HCT116 (cell line): ENCODE data around the gene ENOX1. TPM values are rescaled to one million over a fixed set of nuclear protein-coding genes. Genes with fewer than 3 reads are reported as not detected.

Experiments
- ATAC-seq: fragments of 200-7000 bp; cut with Tn5 transposase; 2 replicates; pipeline ENCODE4 v1.9.1; 2020; ENCODE audit warnings: mild to moderate bottlenecking, moderate library complexity
- BruUV-seq: library from RNA; stranded (reverse); fragments of 400-500 nt; replicated peaks from 2 replicates; lab custom pipeline; 2021; lab: Mats Ljungman, UMichigan
- CTCF ChIA-PET: fragments of 300-600 bp; sonication (Branson Sonifier 250); formaldehyde crosslinking; loops from one replicate; lab custom pipeline; 2021; ENCODE audit warnings: antibody characterized with exemption; lab: Charles Lee
- POLR2A ChIA-PET: fragments of 300-600, 350-600 bp; sonication (Branson Sonifier 250); formaldehyde crosslinking; loops from one replicate; lab custom pipeline; 2021; ENCODE audit warnings: antibody characterized with exemption; lab: Charles Lee
- RAD21 ChIA-PET, 2 experiments: fragments of 300-600 bp; sonication (Branson Sonifier 250); formaldehyde crosslinking; loops; one replicate each; lab custom pipeline; 2023; ENCODE audit warnings: low total read pairs in 2 of 2; ENCODE audit not compliant: uncharacterized antibody in 2 of 2, unreplicated experiment in 2 of 2, low non-redundant PET in 1 of 2; lab: Charles Lee
- DNase-seq: peaks from one replicate; pipeline ENCODE4 v3.0.0-alpha.2; 2010; ENCODE audit warnings: low read depth, low spot score
- H2AFZ ChIP-seq: fragments of 200-600 bp; shearing (Covaris generic), sonication (generic); 2 replicates; pipeline ENCODE4 v1.6.1; 2017; ENCODE audit warnings: low read depth, mixed run types, mixed read lengths, antibody characterized with exemption, low read length; ENCODE audit not compliant: poor library complexity, severe bottlenecking
- H3K27ac ChIP-seq: 2 replicates; pipeline ENCODE4 v1.5.1; 2012; ENCODE audit warnings: low read depth, low read length
- H3K27me3 ChIP-seq: fragments of 200-600 bp; sonication (generic); 2 replicates; pipeline ENCODE4 v1.6.1; 2016; ENCODE audit warnings: mixed run types, low read length, mixed read lengths; ENCODE audit not compliant: insufficient read depth
- H3K36me3 ChIP-seq, 2 experiments: fragments of 200-500 bp in 1 of 2; fragments of 200-600 bp in 1 of 2; sonication (Bioruptor generic) in 1 of 2; sonication (generic) in 1 of 2; 2 replicates each; pipeline versions ENCODE4 v1.5.1 to v1.6.1; 2014 to 2016; ENCODE audit warnings: low read length in 2 of 2, inconsistent platforms in 1 of 2, mixed read lengths in 1 of 2, mixed run types in 1 of 2; ENCODE audit not compliant: insufficient read depth in 2 of 2, control insufficient read depth in 1 of 2
- H3K4me1 ChIP-seq, 2 experiments: fragments of 200-600 bp in 1 of 2; sonication (generic) in 1 of 2; 2 replicates each; pipeline versions ENCODE4 v1.5.1 to v1.6.1; 2012 to 2017; ENCODE audit warnings: low read length in 2 of 2, inconsistent platforms in 1 of 2, mild to moderate bottlenecking in 1 of 2, mixed read lengths in 1 of 2, mixed run types in 1 of 2, moderate library complexity in 1 of 2; ENCODE audit not compliant: insufficient read depth in 2 of 2, control insufficient read depth in 1 of 2
- H3K4me2 ChIP-seq: fragments of 200-600 bp; sonication (generic); 2 replicates; pipeline ENCODE4 v1.6.1; 2017; ENCODE audit warnings: mixed run types, low read length, mixed read lengths
- H3K4me3 ChIP-seq, 2 experiments: fragments of 200-600 bp in 1 of 2; sonication (generic) in 1 of 2; replicated peaks in 1 of 2; 2 replicates each; pipeline ENCODE4 v1.5.1; 2011 to 2016; ENCODE audit warnings: low read length in 2 of 2, control low read depth in 1 of 2, low read depth in 1 of 2, mild to moderate bottlenecking in 1 of 2, mixed read lengths in 1 of 2, mixed run types in 1 of 2
- H3K79me2 ChIP-seq: fragments of 200-600 bp; sonication (generic); 2 replicates; pipeline ENCODE4 v1.6.1; 2017; ENCODE audit warnings: mild to moderate bottlenecking, mixed run types, low read length, moderate library complexity, mixed read lengths; ENCODE audit not compliant: insufficient read depth
- H3K9ac ChIP-seq: fragments of 200-600 bp; sonication (generic); 2 replicates; pipeline ENCODE4 v1.6.1; 2016; ENCODE audit warnings: low read length, mixed read lengths
- H3K9me2 ChIP-seq: fragments of 200-600 bp; sonication (generic), shearing (Covaris generic); 2 replicates; pipeline ENCODE4 v1.6.1; 2017; ENCODE audit warnings: mixed run types, mild to moderate bottlenecking, moderate library complexity; ENCODE audit not compliant: insufficient read depth
- H3K9me3 ChIP-seq, 2 experiments: fragments of 200-500 bp in 1 of 2; fragments of 200-600 bp in 1 of 2; sonication (Bioruptor generic) in 1 of 2; sonication (generic) in 1 of 2; 2 replicates each; pipeline ENCODE4 v1.6.1; 2014 to 2017; ENCODE audit warnings: low read length in 2 of 2, mixed read lengths in 2 of 2, inconsistent platforms in 1 of 2, low read depth in 1 of 2, mild to moderate bottlenecking in 1 of 2, mixed run types in 1 of 2, moderate library complexity in 1 of 2; ENCODE audit not compliant: control insufficient read depth in 1 of 2, insufficient read depth in 1 of 2
- H4K20me1 ChIP-seq: fragments of 200-600 bp; sonication (generic), shearing (Covaris generic); 2 replicates; pipeline ENCODE4 v1.6.1; 2017; ENCODE audit warnings: mixed run types, mild to moderate bottlenecking, moderate library complexity; ENCODE audit not compliant: insufficient read depth
- EGR1 ChIP-seq: IDR thresholded peaks from 2 replicates; pipeline ENCODE4 v1.6.1; 2012; ENCODE audit warnings: low read depth
- FOSL1 ChIP-seq: IDR thresholded peaks from 2 replicates; pipeline ENCODE4 v1.6.1; 2012; ENCODE audit warnings: low read depth
- POLR2A ChIP-seq: IDR thresholded peaks from 2 replicates; pipeline ENCODE4 v1.7.0; 2011; ENCODE audit warnings: borderline replicate concordance; ENCODE audit not compliant: insufficient read depth, insufficient read length; ENCODE audit errors: extremely low read depth
- RAD21 ChIP-seq: IDR thresholded peaks from 2 replicates; pipeline ENCODE4 v1.6.1; 2012; ENCODE audit warnings: low read depth, mild to moderate bottlenecking
- REST ChIP-seq: IDR thresholded peaks from 2 replicates; pipeline ENCODE4 v1.6.1; 2012; ENCODE audit warnings: low read depth
- SIN3A ChIP-seq: IDR thresholded peaks from 2 replicates; pipeline ENCODE4 v1.6.1; 2012; ENCODE audit warnings: low read depth
- SRF ChIP-seq: IDR thresholded peaks from 2 replicates; pipeline ENCODE4 v1.6.1; 2012; ENCODE audit warnings: low read depth
- TCF7L2 ChIP-seq: IDR thresholded peaks from 2 replicates; pipeline ENCODE4 v1.7.0; 2011; ENCODE audit warnings: borderline replicate concordance, inconsistent platforms; ENCODE audit not compliant: insufficient read depth, insufficient read length; ENCODE audit errors: extremely low read depth
- YY1 ChIP-seq: IDR thresholded peaks from 2 replicates; pipeline ENCODE4 v1.6.1; 2011; ENCODE audit warnings: low read length, low read depth, moderate library complexity, mild to moderate bottlenecking; ENCODE audit not compliant: insufficient replicate concordance; ENCODE audit errors: extremely low read depth
- ZBTB33 ChIP-seq: IDR thresholded peaks from 2 replicates; pipeline ENCODE4 v1.6.1; 2011; ENCODE audit warnings: mild to moderate bottlenecking, low read length, moderate library complexity; ENCODE audit not compliant: insufficient replicate concordance; ENCODE audit errors: extremely low read depth
- intact Hi-C: fragments of 100-400 bp; cut with micrococcal nuclease; formaldehyde crosslinking; loops from 2 replicates; pipeline ENCODE4 v1.10.0; 2022
- total RNA-seq: library from RNA; stranded (reverse); gene quantifications from one replicate; pipeline ENCODE4 v1.2.1, GENCODE V29; 2021; ENCODE audit not compliant: unreplicated experiment
- TF ChIP-seq, protein P1 (sequence below): IDR thresholded peaks from 2 replicates; pipeline ENCODE4 v1.6.1; 2012

The ENOX1 gene
- total RNA-seq, 1 experiment from 2014 or later: 4.5 TPM

GRCh38 chr13:43200307-43200706 is 586.5 kb downstream of the ENOX1 start:
- no peak overlapping the region for H2AFZ ChIP-seq
- H3K4me3 ChIP-seq: no peak overlapping the region
- no TSS peak for BruUV-seq
- DNase-seq (no peak), ATAC-seq (no peak)
- no peak overlapping the region for H3K27ac ChIP-seq
- RAD21 ChIA-PET: no interaction called here
- POLR2A ChIA-PET: no interaction called here
- CTCF ChIA-PET: no interaction called here
- no peak overlapping the region for H3K9ac ChIP-seq
- no peaks in the 10 kb centered on the region for H4K20me1 ChIP-seq
- no peaks in the 10 kb centered on the region for H3K79me2 ChIP-seq
- TF ChIP-seq FOSL1: no peak
- TF ChIP-seq EGR1: no peak
- no peak for TF ChIP-seq RAD21
- no peak for TF ChIP-seq SIN3A
- TF ChIP-seq TCF7L2: no peak
- TF ChIP-seq YY1: no peak
- TF ChIP-seq SRF: no peak
- TF ChIP-seq POLR2A: no peak
- no peak for TF ChIP-seq ZBTB33
- TF ChIP-seq REST: no peak
- TF ChIP-seq, protein P1, sequence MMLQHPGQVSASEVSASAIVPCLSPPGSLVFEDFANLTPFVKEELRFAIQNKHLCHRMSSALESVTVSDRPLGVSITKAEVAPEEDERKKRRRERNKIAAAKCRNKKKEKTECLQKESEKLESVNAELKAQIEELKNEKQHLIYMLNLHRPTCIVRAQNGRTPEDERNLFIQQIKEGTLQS: no peak
- H3K36me3 ChIP-seq: no peaks in the 10 kb centered on the region
- intact Hi-C loops: no loop called here
- H3K27me3 ChIP-seq: no peaks in the 10 kb centered on the region
- H3K4me1 ChIP-seq: no peaks in the 10 kb centered on the region
- H3K4me2 ChIP-seq: no peak overlapping the region
- no peaks in the 10 kb centered on the region for H3K9me2 ChIP-seq
- peaks cover 0 to 4% of the 10 kb centered on the region in 2 experiments; a peak in 1 of 4 replicates for H3K9me3 ChIP-seq
